HepG2 (cell line): ENCODE data around the gene REEP3. TPM values are rescaled to one million over a fixed set of nuclear protein-coding genes. Genes with fewer than 3 reads are reported as not detected.

Experiments used
- ATAC-seq: fragments of 200-7000 bp; cut with Tn5 transposase; 3 replicates; pipeline ENCODE4 v1.9.1; 2020; ENCODE audit warnings: mild to moderate bottlenecking, moderate library complexity
- BruUV-seq: library from RNA; stranded (reverse); fragments of 400-500 nt; replicated peaks from 2 replicates; lab custom pipeline; 2021; lab: Mats Ljungman, UMichigan
- CTCF ChIA-PET: fragments of 300-600 bp; formaldehyde crosslinking; extraction: SDS; loops from one replicate; lab custom pipeline; 2021; ENCODE audit warnings: low total read pairs, inconsistent platforms, low intra/inter-chr PET ratio; lab: Yijun Ruan, JAX
- POLR2A ChIA-PET: fragments of 350-600 bp; sonication (Branson Sonifier 250); formaldehyde crosslinking; loops from one replicate; lab custom pipeline; 2020; ENCODE audit warnings: antibody characterized with exemption, inconsistent platforms; lab: Yijun Ruan, JAX
- DNase-seq: peaks from one replicate; pipeline ENCODE4 v3.0.0-alpha.2; 2015; ENCODE audit warnings: low spot score
- FAIRE-seq: peaks from 3 replicates; lab custom pipeline; 2011; peaks lifted over from hg19 to GRCh38; lab: Jason Lieb, UNC
- H2AFZ ChIP-seq: one replicate; pipeline ENCODE4 v1.6.1; 2011; ENCODE audit warnings: low read length, inconsistent platforms
- H3K27ac ChIP-seq: fragments of 300-600 bp; 3 replicates; pipeline ENCODE4 v1.8.0; 2011; ENCODE audit warnings: mixed run types, mild to moderate bottlenecking, mixed read lengths, low read length, inconsistent platforms; ENCODE audit not compliant: insufficient read depth; ENCODE audit errors: extremely low read length
- H3K27me3 ChIP-seq, 2 experiments: fragments of 200-600 bp in 1 of 2; 2 replicates in 1 of 2; 3 replicates in 1 of 2; pipeline versions ENCODE4 v1.6.0 to v1.8.0; 2011; ENCODE audit warnings: low read length in 2 of 2, mild to moderate bottlenecking in 2 of 2, moderate library complexity in 2 of 2, inconsistent platforms in 1 of 2; ENCODE audit not compliant: insufficient read depth in 2 of 2, control insufficient read depth in 1 of 2
- H3K36me3 ChIP-seq, 2 experiments: fragments of 200-600 bp in 1 of 2; replicated peaks in 1 of 2; 2 replicates in 1 of 2; 3 replicates in 1 of 2; pipeline versions ENCODE4 v1.5.1 to v1.8.0; 2011; ENCODE audit warnings: low read length in 2 of 2, inconsistent platforms in 1 of 2; ENCODE audit not compliant: insufficient read depth in 2 of 2, control insufficient read depth in 1 of 2
- H3K4me1 ChIP-seq: 2 replicates; pipeline ENCODE4 v1.5.1; 2012; ENCODE audit warnings: low read length, inconsistent platforms; ENCODE audit not compliant: insufficient read depth
- H3K4me2 ChIP-seq: 2 replicates; pipeline ENCODE4 v1.6.0; 2011; ENCODE audit warnings: low read depth, low read length, inconsistent platforms
- H3K4me3 ChIP-seq, 3 experiments: fragments of 200-600 bp in 1 of 3; sonication (generic), shearing (Covaris generic) in 1 of 3; replicated peaks in 1 of 3; 2 replicates each; pipeline ENCODE4 v1.5.1; 2011 to 2016; ENCODE audit warnings: low read length in 3 of 3, inconsistent platforms in 2 of 3, low read depth in 2 of 3, mild to moderate bottlenecking in 2 of 3, control low read depth in 1 of 3, mixed read lengths in 1 of 3; ENCODE audit not compliant: insufficient read depth in 1 of 3
- H3K79me2 ChIP-seq: one replicate; pipeline ENCODE4 v1.6.1; 2011; ENCODE audit warnings: low read length, inconsistent platforms; ENCODE audit not compliant: insufficient read depth
- H3K9ac ChIP-seq: 2 replicates; pipeline ENCODE4 v1.6.0; 2011; ENCODE audit warnings: mild to moderate bottlenecking, low read depth, low read length, inconsistent platforms; ENCODE audit not compliant: insufficient read depth
- H3K9me3 ChIP-seq: 2 replicates; pipeline ENCODE4 v1.5.1; 2012; ENCODE audit warnings: mild to moderate bottlenecking, low read length
- H4K20me1 ChIP-seq: 2 replicates; pipeline ENCODE4 v1.6.0; 2011; ENCODE audit warnings: inconsistent platforms, mild to moderate bottlenecking, low read length, moderate library complexity; ENCODE audit not compliant: insufficient read depth
- ARID2 ChIP-seq: sonication (generic); formaldehyde crosslinking; IDR thresholded peaks from 2 replicates; pipeline ENCODE4 v1.8.1; 2022; ENCODE audit warnings: mild to moderate bottlenecking, missing genetic modification reagents, borderline replicate concordance
- HOMEZ ChIP-seq: IDR thresholded peaks from 2 replicates; pipeline ENCODE4 v1.6.1; 2016; ENCODE audit warnings: low read depth
- PTBP1 ChIP-seq: fragments of 200-400 bp; formaldehyde crosslinking; IDR thresholded peaks from 2 replicates; pipeline ENCODE4 v1.6.1; 2018; ENCODE audit warnings: low read length, low read depth; ENCODE audit not compliant: poor library complexity, severe bottlenecking
- ZBTB10 ChIP-seq: sonication (generic); formaldehyde crosslinking; IDR thresholded peaks from 2 replicates; pipeline ENCODE4 v1.4.0; 2020; ENCODE audit warnings: missing genetic modification reagents, borderline replicate concordance
- ZNF775 ChIP-seq: sonication (generic); formaldehyde crosslinking; IDR thresholded peaks from 2 replicates; pipeline ENCODE4 v1.4.0; 2020; ENCODE audit warnings: missing genetic modification reagents, mild to moderate bottlenecking, moderate library complexity, borderline replicate concordance
- ZNF790 ChIP-seq: sonication (generic); formaldehyde crosslinking; IDR thresholded peaks from 2 replicates; pipeline ENCODE4 v1.8.0; 2022; ENCODE audit warnings: missing genetic modification reagents, mild to moderate bottlenecking, borderline replicate concordance
- WGBS: methylation state at CpG from one replicate; pipeline ENCODE4 v1.1.6; 2017; ENCODE audit warnings: low lambda C conversion rate; 5-methylcytosine and 5-hydroxymethylcytosine counted together
- in situ Hi-C: cut with HindIII; loops from 2 replicates; pipeline ENCODE4 v1.10.0; 2017; ENCODE audit warnings: low pct_unique_long_range_greater_than_20kb; ENCODE audit not compliant: extremely low pct_ligation_motif_present
- intact Hi-C: fragments of 100-400 bp; cut with micrococcal nuclease; formaldehyde crosslinking; loops from one replicate; pipeline ENCODE4 v1.10.0; 2022; ENCODE audit not compliant: unreplicated experiment
- polyA plus RNA-seq, 8 experiments: library from polyadenylated mRNA; depleted of rRNA in 3 of 8; stranded (reverse) in 7 of 8; unstranded in 1 of 8; fragments of >200 nt; fragmentation: Illumina TruSeq in 4 of 8; extraction: Trizol in 4 of 8; gene quantifications; 2 replicates each; pipeline versions ENCODE4 v1.2.1 to v1.2.3, GENCODE V29; 2011 to 2016; ENCODE audit warnings: low read depth in 4 of 8, missing spikeins in 1 of 8, mixed read lengths in 1 of 8; ENCODE audit not compliant: insufficient read depth in 1 of 8
- total RNA-seq, 5 experiments: library from RNA; depleted of rRNA; stranded (reverse); fragments of >200 nt; fragmentation: Illumina TruSeq; extraction: Trizol; gene quantifications; 2 replicates each; pipeline ENCODE4 v1.2.3, GENCODE V29; 2016; ENCODE audit warnings: low read depth in 1 of 5
- TF ChIP-seq, protein P1 (sequence below): sonication (generic); formaldehyde crosslinking; IDR thresholded peaks from 2 replicates; pipeline ENCODE4 v1.5.1; 2020; ENCODE audit warnings: mild to moderate bottlenecking, missing genetic modification reagents

REEP3 gene
- total and polyA plus RNA-seq, 2 of the 13 experiments (the other 11 are each of a cell fraction or from before 2014, with no cell fraction given) = 7.1 to 31.4 TPM

GRCh38 chr10:63627881-63628296 lies 106.7 kb downstream of the REEP3 start:
- no peaks in the 10 kb centered on the region for H3K9me3 ChIP-seq
- no peak for ATAC-seq
- WGBS = 65% methylated on average over 2 of the region's 2 CpGs
- H3K4me3 ChIP-seq = no peak overlapping the region
- no peaks in the 10 kb centered on the region for H4K20me1 ChIP-seq
- DNase-seq = no peak
- intact Hi-C loops = loop anchor here (2.0 kb wide), 2 partner anchors 139 to 359 kb away; no protein-coding TSS in a partner anchor
- H3K9ac ChIP-seq = no peak overlapping the region
- in situ Hi-C loops = no loop called here
- TF ChIP-seq ZNF775 (CRISPR knock-in tag) (no peak), PTBP1 (no peak), HOMEZ (no peak)
- H3K27ac ChIP-seq = no peak overlapping the region
- no peaks in the 10 kb centered on the region; a peak in 1 of 5 replicates for H3K27me3 ChIP-seq
- no peaks in the 10 kb centered on the region for H3K79me2 ChIP-seq
- CTCF ChIA-PET = no interaction called here
- peaks cover 30% of the 10 kb centered on the region for H3K4me1 ChIP-seq
- BruUV-seq = no TSS peak
- FAIRE-seq = no peak
- no peaks in the 10 kb centered on the region for H3K36me3 ChIP-seq
- no peak overlapping the region for H2AFZ ChIP-seq
- POLR2A ChIA-PET = interaction anchor here (3.2 kb wide), 1 partner anchor 360 kb away, joined by 27 read pairs; no protein-coding TSS in a partner anchor
- H3K4me2 ChIP-seq = peak overlapping the region; percentile 10; the same call in 1 of the 2 replicates

DNA sequence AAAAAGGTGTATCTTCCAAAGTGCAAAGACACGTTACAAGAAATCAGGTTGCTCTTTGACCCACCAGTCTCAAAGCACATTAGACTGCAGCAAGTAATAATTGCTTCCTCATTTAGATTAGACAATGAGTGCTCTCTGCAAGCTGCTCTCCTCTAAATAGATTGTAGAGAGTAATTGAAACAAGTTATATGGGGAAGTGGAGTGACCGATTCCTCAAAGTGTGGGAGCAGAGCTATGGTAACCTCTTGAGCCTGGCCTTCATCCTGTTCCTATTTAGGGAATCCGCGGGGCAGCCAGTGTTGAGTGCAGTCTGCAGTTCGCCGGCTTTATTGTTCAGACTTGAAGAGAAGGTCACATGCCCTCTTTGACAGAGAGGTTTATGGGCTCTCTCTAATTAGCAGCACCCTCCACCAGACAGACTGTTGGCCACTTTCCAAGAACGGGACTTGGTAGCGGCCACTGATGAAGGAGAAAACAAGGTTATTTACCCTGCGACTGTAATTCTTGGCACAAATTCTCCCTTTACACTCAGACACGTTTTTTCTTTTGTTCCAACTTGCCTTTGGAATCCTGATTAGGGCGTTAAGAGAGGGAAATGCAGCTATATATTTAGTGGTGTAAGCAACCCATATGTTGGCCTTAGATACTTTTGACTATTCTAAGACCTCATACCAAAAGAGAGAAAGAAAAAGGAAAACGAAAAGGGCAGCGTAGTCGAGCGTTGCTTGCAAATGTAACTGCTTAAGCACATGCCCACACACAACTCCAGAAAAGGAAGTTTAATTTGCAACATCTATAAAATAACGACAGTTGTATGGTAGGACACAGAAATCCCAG lies 107.5 kb downstream of the REEP3 start:
- Histone ChIP-seq H3K27me3 (no peaks in the 10 kb centered on the region; a peak in 1 of 5 replicates), H3K27ac (no peak overlapping the region), H3K4me3 (peak overlapping the region; percentile 70 to 85 (median 75)), H3K4me2 (peak overlapping the region; percentile 99), H3K79me2 (no peaks in the 10 kb centered on the region), H3K9ac (peak overlapping the region; percentile 63), H3K36me3 (no peaks in the 10 kb centered on the region), H2AFZ (peak overlapping the region; percentile 97), H3K4me1 (peaks cover 30% of the 10 kb centered on the region), H4K20me1 (no peaks in the 10 kb centered on the region), H3K9me3 (no peaks in the 10 kb centered on the region)
- CTCF ChIA-PET = interaction anchor here (1.3 to 1.5 kb wide), 2 partner anchors 412 to 462 kb away, joined by 6 to 19 read pairs; no protein-coding TSS in a partner anchor
- POLR2A ChIA-PET = interaction anchor here (2.6 to 3.2 kb wide), 3 partner anchors 163 to 462 kb away, joined by 7 to 27 read pairs (median 7); partner anchors contain the start of gene JMJD1C
- intact Hi-C loops (loop anchor here (1.0 to 2.0 kb wide), 4 partner anchors 138 to 411 kb away; no protein-coding TSS in a partner anchor), in situ Hi-C loops (no loop called here)
- FAIRE-seq (no peak), DNase-seq (peak; percentile 23), ATAC-seq (peak; percentile 7)
- no TSS peak for BruUV-seq
- 3% methylated on average over 16 of the region's 16 CpGs for WGBS
- TF ChIP-seq ZNF790 (no peak), ARID2 (CRISPR knock-in tag) (peak; percentile 18; the same call in 1 of the 2 replicates), ZBTB10 (CRISPR knock-in tag) (no peak)
- TF ChIP-seq, protein P1, sequence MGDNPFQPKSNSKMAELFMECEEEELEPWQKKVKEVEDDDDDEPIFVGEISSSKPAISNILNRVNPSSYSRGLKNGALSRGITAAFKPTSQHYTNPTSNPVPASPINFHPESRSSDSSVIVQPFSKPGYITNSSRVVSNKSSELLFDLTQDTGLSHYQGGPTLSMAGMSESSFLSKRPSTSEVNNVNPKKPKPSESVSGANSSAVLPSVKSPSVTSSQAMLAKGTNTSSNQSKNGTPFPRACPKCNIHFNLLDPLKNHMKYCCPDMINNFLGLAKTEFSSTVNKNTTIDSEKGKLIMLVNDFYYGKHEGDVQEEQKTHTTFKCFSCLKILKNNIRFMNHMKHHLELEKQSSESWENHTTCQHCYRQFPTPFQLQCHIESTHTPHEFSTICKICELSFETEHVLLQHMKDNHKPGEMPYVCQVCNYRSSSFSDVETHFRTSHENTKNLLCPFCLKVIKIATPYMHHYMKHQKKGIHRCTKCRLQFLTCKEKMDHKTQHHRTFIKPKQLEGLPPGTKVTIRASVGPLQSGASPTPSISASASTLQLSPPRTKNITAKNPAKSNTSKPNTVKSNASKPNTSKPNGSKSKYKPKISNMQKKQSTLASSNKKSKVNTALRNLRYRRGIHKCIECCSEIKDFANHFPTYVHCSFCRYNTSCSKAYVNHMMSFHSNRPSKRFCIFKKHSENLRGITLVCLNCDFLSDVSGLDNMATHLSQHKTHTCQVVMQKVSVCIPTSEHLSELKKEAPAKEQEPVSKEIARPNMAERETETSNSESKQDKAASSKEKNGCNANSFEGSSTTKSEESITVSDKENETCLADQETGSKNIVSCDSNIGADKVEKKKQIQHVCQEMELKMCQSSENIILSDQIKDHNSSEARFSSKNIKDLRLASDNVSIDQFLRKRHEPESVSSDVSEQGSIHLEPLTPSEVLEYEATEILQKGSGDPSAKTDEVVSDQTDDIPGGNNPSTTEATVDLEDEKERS = no peak
